Left colon (tissue), 2 donors: Measurements from ENCODE around the gene PRAMEF8. TPM values are rescaled to one million over a fixed set of nuclear protein-coding genes. Genes with fewer than 3 reads are reported as not detected.
"Not testable (repeated sequence)": the region's sequence is repeated elsewhere in the genome, so short reads cannot be mapped to it uniquely, and the experiment has no call there.

Source experiments
- ATAC-seq: fragments of 200-7000 bp; cut with Tn5 transposase; one replicate; pipeline ENCODE4 v1.9.1; 2020; ENCODE audit warnings: mild to moderate bottlenecking, moderate library complexity
- DNase-seq, 2 donors: peaks; one replicate each; pipeline ENCODE4 v3.0.0-alpha.2; 2020
- intact Hi-C, 2 donors: fragments of 100-400 bp; cut with DNase I in 1 of 2; cut with micrococcal nuclease in 1 of 2; formaldehyde crosslinking; loops; one replicate each; pipeline versions ENCODE4 v1.11.2 to v1.14.0; 2022; cut with DNase I, micrococcal nuclease
- long read RNA-seq: library from polyadenylated mRNA; unstranded; transcript quantifications from one replicate; pipeline ENCODE4 v2.0.0, GENCODE V29; 2021
- total RNA-seq, 2 donors: library from RNA; stranded (reverse); fragmentation: NEBNext Ultra II Directional; extraction: Animal tissue kit (Norgen Biotek cat#: 25700); gene quantifications; one replicate each; pipeline ENCODE4 v1.2.1, GENCODE V29; 2021
- donor health status: DM: no; HTN: no; CAD: no.
- donor health status: DM: yes; HTN: yes; CAD: no.

The PRAMEF8 gene
- total RNA-seq, result not detected
- long read RNA-seq, result 0 reads

DNA sequence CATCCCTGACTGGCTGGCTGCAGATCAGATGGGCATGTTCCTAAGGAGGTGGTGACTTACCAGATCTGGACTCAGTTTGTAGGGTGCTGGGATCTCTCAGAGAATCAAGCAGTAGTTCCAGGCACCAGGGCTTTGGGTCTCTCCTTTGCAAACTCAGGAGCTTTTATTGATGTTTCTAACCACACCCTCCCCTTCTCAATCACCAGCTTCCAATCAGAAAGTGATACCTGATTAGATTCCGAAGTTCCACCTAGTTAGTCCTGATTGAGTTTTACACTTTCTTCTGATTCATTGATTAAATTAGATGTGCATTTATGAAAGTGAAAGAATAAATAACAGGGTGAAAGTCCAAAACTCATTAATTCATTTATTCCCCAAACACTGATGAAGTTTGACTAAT is at the start of gene PRAMEF8:
PRAMEF8 (minus strand) TSS at position 101 of the 400 bp plus-strand sequence. CDS start 1,046 bp downstream, outside the sequence.
- ATAC-seq, DNase-seq, intact Hi-C loops: not testable (repeated sequence)

GRCh38 chr1:13315281-13315680 is 30.3 kb upstream of the PRAMEF8 start, which contains the start of gene PRAMEF15:
PRAMEF15 (plus strand) TSS chr1:13315581; CDS start chr1:13318408, 2,827 bp downstream.
- intact Hi-C loops, ATAC-seq, DNase-seq: not testable (repeated sequence)

DNA sequence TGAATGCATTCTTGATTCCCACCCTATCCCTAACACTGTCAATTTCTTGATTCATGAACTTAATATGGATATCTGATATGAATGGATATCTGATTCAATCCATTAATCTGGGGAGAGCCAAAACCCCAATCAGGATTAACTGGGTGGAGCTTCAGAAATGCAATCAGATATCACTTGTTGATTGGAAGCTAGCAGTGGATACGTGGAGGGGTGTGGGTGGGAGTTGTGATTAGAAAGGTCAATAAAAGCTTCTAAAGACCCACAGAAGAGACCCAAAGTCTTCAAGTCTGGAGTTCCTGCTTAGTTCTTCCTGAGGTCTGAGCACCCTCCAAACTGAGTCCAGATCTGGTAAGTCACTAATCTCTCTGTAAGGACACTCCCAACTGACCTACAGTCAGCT is 18.3 kb upstream of the PRAMEF8 start, which contains the start of gene PRAMEF33:
PRAMEF33 (plus strand) TSS at position 301 of the 400 bp plus-strand sequence. CDS start 2,416 bp downstream, outside the sequence.
- ATAC-seq, intact Hi-C loops, DNase-seq: not testable (repeated sequence)

GRCh38 chr1:13302197-13302596 is 17.3 kb upstream of the PRAMEF8 start:
- intact Hi-C loops, ATAC-seq, DNase-seq: not testable (repeated sequence)

- ATAC-seq, DNase-seq, intact Hi-C loops: not testable (repeated sequence)
Measured at GRCh38 chr1:13298699-13299098, 13.8 kb upstream of the PRAMEF8 start.

- DNase-seq, ATAC-seq, intact Hi-C loops: not testable (repeated sequence)
Measured at GRCh38 chr1:13297216-13297931, 12.4 kb upstream of the PRAMEF8 start.

DNA sequence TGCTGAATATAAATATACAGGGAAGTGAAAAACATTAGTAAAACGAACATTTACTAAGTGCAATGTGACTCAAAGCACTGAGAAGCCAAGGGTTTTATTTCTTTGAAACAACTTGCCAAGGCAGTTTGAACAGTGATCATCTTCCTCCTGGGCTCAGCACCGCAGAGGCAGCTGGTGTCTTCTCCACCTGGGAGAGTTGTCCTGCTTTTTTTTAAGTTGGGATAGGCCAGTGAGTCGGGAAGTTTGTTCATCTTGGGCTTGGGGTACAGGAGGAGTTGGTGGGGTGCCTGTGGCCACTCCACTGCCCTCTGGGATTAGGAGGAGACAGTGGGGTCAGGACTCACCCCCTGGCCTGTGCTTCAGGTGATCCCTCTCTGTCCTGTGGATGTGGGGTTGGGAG is 4.1 kb upstream of the PRAMEF8 start:
- intact Hi-C loops, DNase-seq, ATAC-seq: not testable (repeated sequence)

DNA sequence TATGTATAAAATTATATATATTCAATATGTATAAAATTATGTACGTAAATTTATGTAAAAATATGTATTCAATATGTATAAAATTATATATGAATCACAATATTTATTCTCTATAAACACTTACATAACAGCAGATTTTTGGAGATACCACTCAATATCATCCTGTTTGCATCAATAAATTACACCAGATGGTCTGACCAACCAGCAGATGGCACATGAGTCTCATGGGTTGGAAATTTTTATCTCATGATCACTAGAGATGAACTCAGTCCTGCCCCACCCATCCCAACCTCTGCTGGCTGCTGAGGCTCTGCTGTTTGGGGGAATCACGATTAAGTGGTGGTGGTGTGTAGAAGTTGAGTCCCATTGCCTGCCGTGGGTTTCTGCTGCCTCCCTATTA is 5.3 kb downstream of the PRAMEF8 start:
- ATAC-seq, intact Hi-C loops: not testable (repeated sequence)

GRCh38 chr1:13277016-13277415 is 7.9 kb downstream of the PRAMEF8 start:
- intact Hi-C loops, result not testable (repeated sequence)

More for the DNA sequence above, 5.3 kb downstream of the PRAMEF8 start:
- not testable (repeated sequence) for DNase-seq

DNA sequence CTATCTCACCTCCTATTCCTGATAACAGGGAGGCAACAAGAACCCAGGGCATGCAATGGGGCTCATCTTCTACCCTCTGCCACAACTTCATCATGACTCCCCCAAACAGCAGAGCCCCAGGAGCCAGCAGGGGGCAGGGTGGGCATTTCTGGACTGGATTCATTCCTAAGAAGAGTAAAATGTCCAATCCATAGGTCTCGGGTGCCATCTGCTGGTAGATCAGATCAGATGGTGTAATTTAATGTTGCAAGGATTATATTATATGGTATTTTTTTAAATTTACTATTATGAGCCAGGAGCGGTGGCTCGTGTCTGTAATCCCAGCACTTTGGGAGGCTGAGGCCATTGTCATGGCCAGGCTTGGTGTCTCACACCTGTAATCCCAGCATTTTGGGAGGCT is 19.8 kb downstream of the PRAMEF8 start:
- DNase-seq, ATAC-seq, intact Hi-C loops: not testable (repeated sequence)

More at GRCh38 chr1:13277016-13277415, 7.9 kb downstream of the PRAMEF8 start:
- DNase-seq, ATAC-seq: not testable (repeated sequence)

DNA sequence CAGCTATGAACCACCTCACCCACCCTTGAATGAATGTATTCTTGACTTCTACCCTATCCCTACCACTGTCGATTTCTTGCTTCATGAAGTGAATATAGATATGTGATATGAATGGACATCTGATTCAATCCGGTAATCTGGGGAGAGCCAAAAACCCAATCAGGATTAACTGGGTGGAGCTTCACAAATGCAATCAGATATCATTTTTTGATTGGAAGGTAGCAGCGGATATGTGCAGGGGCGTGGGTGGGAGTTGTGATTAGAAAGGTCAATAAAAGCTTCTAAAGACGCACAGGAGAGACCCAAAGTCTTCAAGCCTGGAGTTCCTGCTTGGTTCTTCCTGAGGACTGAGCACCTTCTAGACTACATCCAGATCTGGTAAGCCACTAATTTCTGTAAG is 31.0 kb downstream of the PRAMEF8 start, which contains the start of gene PRAMEF5:
PRAMEF5 (plus strand) TSS at position 301 of the 400 bp plus-strand sequence. CDS start 5,071 bp downstream, outside the sequence.
- intact Hi-C loops, ATAC-seq, DNase-seq: not testable (repeated sequence)

DNA sequence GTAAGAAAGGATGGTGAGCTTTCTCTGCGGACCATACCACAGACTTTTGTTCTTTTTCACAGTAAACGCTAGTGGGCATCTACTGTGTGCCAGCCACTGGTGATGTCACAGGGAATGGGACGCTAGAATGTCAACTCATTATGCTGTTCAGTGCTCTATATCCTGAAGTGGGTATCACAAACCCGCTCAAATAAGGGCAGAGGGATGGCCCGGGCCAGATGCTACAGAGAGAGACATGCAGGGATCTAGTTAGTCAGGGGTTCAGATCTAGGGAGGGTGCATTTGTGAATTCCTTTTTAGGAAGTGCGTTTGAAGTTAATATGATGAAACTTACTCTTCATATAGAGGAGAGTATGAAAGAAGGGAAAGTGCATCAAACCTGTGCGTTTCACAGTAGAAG is 37.8 kb downstream of the PRAMEF8 start:
- DNase-seq, intact Hi-C loops, ATAC-seq: not testable (repeated sequence)

DNA sequence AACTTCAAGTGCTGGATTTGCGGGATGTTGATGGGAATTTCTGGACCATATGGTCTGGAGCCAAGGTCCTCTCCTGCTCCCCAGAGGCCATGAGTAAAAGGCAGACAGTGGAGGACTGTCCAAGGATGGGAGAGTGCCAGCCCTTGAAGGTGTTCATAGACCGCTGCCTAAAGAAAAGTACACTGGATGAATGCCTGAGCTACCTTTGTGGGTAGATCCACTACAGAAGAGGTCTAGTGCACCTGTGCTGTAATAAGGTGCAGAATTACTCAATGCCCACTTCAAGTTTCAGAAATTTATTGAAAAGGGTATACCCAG is 38.4 kb downstream of the PRAMEF8 start:
- intact Hi-C loops, DNase-seq, ATAC-seq: not testable (repeated sequence)

GRCh38 chr1:13245841-13246553 is 38.9 kb downstream of the PRAMEF8 start:
- intact Hi-C loops, DNase-seq, ATAC-seq: not testable (repeated sequence)

DNA sequence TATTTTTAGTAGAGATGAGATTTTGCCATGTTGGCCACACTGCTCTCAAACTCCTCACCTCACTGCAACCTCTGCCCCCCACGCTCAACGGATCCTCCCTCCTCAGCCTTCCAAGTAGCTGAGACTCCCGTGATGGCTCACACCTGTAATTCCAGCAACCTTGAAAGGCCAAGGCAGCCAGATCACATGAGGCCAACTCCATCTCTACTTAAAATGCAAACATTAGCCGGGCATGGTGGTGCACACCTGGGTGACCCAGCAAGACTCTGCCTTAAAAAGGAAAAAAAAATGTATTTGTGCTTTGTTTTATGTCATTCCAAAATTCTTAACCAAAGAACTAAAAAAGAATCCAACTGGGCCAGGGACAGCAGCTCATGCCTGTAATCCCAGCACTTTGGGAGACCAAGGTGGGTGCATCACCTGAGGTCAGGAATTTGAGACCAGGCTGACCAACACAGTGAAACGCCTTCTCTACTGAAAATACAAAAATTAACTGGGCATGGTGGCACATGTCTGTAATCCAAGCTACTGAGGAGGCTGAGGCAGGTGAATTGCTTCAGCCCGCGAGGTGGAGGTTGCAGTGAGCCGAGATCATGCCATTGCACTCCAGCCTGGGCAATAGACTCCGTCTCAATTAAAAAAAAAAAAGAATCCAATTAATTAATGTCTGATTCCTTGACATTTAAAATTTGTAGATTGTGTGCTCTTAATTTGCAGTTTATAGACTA is 41.2 kb downstream of the PRAMEF8 start:
- not testable (repeated sequence) for DNase-seq, ATAC-seq

DNA sequence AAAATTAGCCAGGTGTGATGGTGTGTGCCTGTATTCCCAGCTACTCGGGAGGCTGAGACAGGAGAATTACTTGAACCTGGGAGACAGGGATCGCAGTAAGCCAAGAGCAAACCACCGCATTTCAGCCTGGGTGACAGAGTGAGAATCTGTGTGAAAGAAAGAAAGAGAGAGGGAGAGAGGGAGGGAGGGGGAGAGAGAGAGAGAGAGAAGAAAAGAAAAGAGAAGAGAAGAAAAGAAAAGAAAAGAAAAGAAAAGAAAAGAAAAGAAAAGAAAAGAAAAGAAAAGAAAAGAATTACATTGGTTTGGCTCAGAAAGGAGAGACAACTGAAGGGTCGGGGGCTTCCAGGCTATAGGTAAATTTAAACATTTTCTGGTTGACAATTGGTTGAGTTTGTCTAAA is 45.3 kb downstream of the PRAMEF8 start:
- DNase-seq, intact Hi-C loops, ATAC-seq: not testable (repeated sequence)

More for the DNA sequence above, 41.2 kb downstream of the PRAMEF8 start:
- intact Hi-C loops, result not testable (repeated sequence)

- DNase-seq, intact Hi-C loops, ATAC-seq: not testable (repeated sequence)
Measured at GRCh38 chr1:13237572-13237971, 47.4 kb downstream of the PRAMEF8 start.

DNA sequence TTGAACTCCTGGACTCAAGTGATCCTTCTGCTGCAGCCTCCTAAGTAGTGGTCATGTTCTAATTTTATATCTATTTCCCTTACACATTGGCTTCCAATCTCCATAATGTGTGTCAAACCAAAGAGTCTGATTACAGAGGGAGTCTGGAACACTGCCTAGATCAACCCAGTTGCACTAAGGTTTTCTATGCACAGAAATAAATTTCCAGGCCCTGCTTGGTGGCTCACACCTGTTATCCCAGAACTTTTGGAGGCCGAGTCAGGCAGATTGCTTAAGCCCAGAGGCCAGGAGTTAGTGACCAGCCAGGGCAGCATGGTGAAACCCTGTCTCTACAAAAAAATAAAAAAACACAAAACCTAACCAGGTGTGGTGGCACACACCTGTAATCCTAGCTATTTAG is 50.9 kb downstream of the PRAMEF8 start:
- DNase-seq, intact Hi-C loops, ATAC-seq: not testable (repeated sequence)
